HL-60 (cell line): Measurements from ENCODE around the gene CFAP221.

ENCODE experiments used
- DNase-seq, 2 experiments: peaks; one replicate each; pipeline ENCODE4 v3.0.0-alpha.2; 2010 to 2020; ENCODE audit warnings: low read depth in 1 of 2, low spot score in 1 of 2
- H3K27ac ChIP-seq: fragments of 250-450 bp; sonication (Bioruptor Pico); replicated peaks from 2 replicates; pipeline ENCODE4 v1.5.1; 2020; ENCODE audit warnings: mild to moderate bottlenecking, moderate library complexity
- H3K27me3 ChIP-seq: fragments of 250-450 bp; sonication (Bioruptor Pico); 2 replicates; pipeline ENCODE4 v1.5.1; 2021; ENCODE audit warnings: mild to moderate bottlenecking, moderate library complexity; ENCODE audit not compliant: insufficient read depth, poor library complexity, severe bottlenecking
- H3K4me3 ChIP-seq: replicated peaks from 2 replicates; pipeline ENCODE4 v1.5.1; 2011; ENCODE audit warnings: mild to moderate bottlenecking, control low read depth, low read length; ENCODE audit not compliant: insufficient read depth
- CTCF ChIP-seq: IDR thresholded peaks from one replicate; pipeline ENCODE4 v1.5.1; 2011; ENCODE audit warnings: low read length, control low read depth, inconsistent platforms; ENCODE audit not compliant: insufficient read depth
- GABPA ChIP-seq: IDR thresholded peaks from 2 replicates; pipeline ENCODE4 v1.6.1; 2012; ENCODE audit warnings: low read depth
- POLR2AphosphoS5 ChIP-seq: IDR thresholded peaks from 2 replicates; pipeline ENCODE4 v1.6.1; 2012; ENCODE audit warnings: low read depth
- REST ChIP-seq: IDR thresholded peaks from 2 replicates; pipeline ENCODE4 v1.6.1; 2012; ENCODE audit warnings: low read depth; ENCODE audit not compliant: insufficient replicate concordance
- SPI1 ChIP-seq: IDR thresholded peaks from 2 replicates; pipeline ENCODE4 v1.6.1; 2012; ENCODE audit warnings: low read depth, mild to moderate bottlenecking, borderline replicate concordance

Gene CFAP221

GRCh38 chr2:119518401-119519056 lies 25.7 kb upstream of the CFAP221 start:
- no peak for TF ChIP-seq POLR2AphosphoS5
- Histone ChIP-seq H3K4me3 (no peak overlapping the region), H3K27ac (no peak overlapping the region), H3K27me3 (peaks cover 4% of the 10 kb centered on the region)
- DNase-seq: no peak

- no peak for DNase-seq
- Histone ChIP-seq H3K4me3 (no peak overlapping the region), H3K27me3 (peaks cover 9% of the 10 kb centered on the region), H3K27ac (no peak overlapping the region)
- TF ChIP-seq GABPA (no peak), CTCF (no peak), REST (no peak), POLR2AphosphoS5 (no peak), SPI1 (no peak)
Measured at GRCh38 chr2:119519057-119519408, 25.2 kb upstream of the CFAP221 start.

DNA sequence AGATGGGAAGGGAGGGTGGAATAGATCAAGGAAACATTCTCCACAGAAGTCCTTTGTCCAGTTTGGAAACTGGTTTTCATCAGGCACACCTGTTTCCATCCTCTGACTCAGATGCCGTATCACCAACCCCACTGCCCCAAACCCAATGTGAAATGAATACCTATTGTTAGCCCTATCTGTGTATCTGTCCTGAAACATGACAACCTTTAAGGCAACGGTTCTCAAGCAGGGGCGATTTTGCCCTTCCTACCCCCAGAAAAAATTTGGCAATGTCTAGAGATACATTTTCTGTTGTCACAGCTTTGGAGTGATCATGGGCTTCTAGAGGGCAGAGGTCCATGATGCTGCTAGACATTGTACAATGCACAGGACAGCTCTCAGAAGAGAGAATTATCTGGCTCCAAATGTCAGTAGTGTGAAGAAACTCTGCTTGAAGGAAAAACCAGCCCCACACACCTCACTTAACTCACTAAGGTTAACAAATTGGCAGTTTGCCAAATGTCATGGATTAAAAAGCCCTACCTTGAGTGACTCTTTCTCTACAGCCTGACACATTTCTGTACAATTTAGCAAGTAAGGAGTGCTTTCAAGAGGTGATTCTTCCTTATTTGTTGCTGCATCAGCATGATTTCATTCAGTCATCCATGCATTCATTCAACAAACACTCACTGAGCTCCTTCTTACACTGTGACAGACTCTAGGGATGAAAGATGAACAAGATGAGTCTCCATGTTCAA lies 23.4 kb upstream of the CFAP221 start:
- Histone ChIP-seq H3K27me3 (peaks cover 14% of the 10 kb centered on the region), H3K4me3 (no peak overlapping the region), H3K27ac (no peak overlapping the region)
- TF ChIP-seq REST (no peak), POLR2AphosphoS5 (no peak), CTCF (no peak), SPI1 (no peak)
- DNase-seq: no peak

DNA sequence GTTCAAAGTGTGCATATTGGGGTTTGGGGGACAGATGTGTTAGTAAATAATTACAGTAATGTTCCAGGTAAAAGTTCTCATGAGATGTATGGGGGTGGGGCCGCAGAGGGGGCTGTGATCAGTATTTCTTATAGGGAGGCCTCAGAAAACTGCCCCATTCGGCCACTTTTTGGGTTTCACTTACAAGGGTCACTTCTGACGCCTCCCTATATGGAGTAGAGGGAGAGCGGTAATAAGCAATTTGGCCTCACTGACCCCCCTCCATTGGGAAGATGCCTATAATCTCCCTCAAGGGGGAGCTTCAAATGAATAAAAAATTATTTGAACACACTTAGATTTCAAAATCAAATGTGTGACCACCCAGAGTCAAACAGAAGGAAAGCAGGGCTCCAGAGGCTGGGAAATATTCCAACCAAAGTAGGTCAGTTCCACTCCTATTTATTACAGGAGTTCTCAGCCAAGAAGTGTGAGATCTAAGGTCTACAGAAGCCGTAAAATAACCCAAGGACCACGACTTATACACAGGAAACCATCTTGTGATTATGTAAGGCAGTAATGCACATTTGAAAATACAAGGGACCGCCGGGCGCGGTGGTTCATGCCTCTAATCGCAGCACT lies 22.7 kb upstream of the CFAP221 start:
- TF ChIP-seq GABPA (no peak), SPI1 (no peak), REST (no peak), CTCF (no peak), POLR2AphosphoS5 (no peak)
- Histone ChIP-seq H3K27ac (no peak overlapping the region), H3K27me3 (peaks cover 14% of the 10 kb centered on the region), H3K4me3 (no peak overlapping the region)
- DNase-seq: no peak
